ENCODE results near the gene LRMDA.

The LRMDA gene

DNA sequence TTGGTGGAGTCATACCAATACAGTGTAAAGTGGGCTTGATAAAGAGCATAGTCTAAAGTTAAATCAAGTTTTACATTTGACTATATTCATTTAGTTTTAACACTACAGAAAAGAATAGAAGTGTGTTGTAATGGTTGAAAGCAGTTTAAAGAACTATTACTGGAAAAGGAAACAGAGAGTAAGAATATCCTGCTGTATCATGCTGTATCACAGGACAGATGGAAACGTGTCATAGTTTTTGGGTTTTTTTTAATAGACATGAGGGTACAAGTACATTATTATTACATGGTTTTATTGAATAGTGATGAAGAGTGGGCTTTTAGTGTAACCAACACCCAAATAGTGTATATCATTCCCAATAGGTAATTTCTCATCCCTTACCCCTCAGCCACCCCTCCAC is 944.3 kb downstream of the LRMDA start:
- no peak overlapping the region for H3K9ac ChIP-seq (ENCODE audit: low read depth, low read length)
- no peaks in the 10 kb centered on the region for H3K4me1 ChIP-seq (ENCODE audit: insufficient read depth, low read length)
- no peak overlapping the region for H3K4me3 ChIP-seq (ENCODE audit: low read depth in 1 of 2, low read length in 2 of 2)
- no peak for TF ChIP-seq EZH2 (IDR thresholded peaks at IDR 0.05; ENCODE audit: borderline replicate concordance, low read depth, low read length, severe bottlenecking)
- TF ChIP-seq, protein P1, sequence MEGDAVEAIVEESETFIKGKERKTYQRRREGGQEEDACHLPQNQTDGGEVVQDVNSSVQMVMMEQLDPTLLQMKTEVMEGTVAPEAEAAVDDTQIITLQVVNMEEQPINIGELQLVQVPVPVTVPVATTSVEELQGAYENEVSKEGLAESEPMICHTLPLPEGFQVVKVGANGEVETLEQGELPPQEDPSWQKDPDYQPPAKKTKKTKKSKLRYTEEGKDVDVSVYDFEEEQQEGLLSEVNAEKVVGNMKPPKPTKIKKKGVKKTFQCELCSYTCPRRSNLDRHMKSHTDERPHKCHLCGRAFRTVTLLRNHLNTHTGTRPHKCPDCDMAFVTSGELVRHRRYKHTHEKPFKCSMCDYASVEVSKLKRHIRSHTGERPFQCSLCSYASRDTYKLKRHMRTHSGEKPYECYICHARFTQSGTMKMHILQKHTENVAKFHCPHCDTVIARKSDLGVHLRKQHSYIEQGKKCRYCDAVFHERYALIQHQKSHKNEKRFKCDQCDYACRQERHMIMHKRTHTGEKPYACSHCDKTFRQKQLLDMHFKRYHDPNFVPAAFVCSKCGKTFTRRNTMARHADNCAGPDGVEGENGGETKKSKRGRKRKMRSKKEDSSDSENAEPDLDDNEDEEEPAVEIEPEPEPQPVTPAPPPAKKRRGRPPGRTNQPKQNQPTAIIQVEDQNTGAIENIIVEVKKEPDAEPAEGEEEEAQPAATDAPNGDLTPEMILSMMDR (IDR thresholded peaks at IDR 0.05; ENCODE audit: borderline replicate concordance, extremely low read depth, low read length, poor library complexity, severe bottlenecking), result no peak
- H2AFZ ChIP-seq (ENCODE audit: low read depth, low read length), result no peak overlapping the region
- H3K79me2 ChIP-seq (ENCODE audit: insufficient read depth, low read length), result no peaks in the 10 kb centered on the region
- H3K27ac ChIP-seq (ENCODE audit: low read length), result no peak overlapping the region
- no peaks in the 10 kb centered on the region for H3K27me3 ChIP-seq (ENCODE audit: insufficient read depth, low read length, poor library complexity)
- no peaks in the 10 kb centered on the region for H3K36me3 ChIP-seq (ENCODE audit: insufficient read depth, low read length)
- no peaks in the 10 kb centered on the region for H3K9me3 ChIP-seq (ENCODE audit: insufficient read depth, low read length, severe bottlenecking)
- ATAC-seq (ENCODE audit: insufficient read depth, low read depth) (no peak), DNase-seq (no peak)
- no peak overlapping the region for H3K4me2 ChIP-seq (ENCODE audit: insufficient read depth, low read length)
- H4K20me1 ChIP-seq (ENCODE audit: insufficient read depth, low read length), result no peaks in the 10 kb centered on the region

DNA sequence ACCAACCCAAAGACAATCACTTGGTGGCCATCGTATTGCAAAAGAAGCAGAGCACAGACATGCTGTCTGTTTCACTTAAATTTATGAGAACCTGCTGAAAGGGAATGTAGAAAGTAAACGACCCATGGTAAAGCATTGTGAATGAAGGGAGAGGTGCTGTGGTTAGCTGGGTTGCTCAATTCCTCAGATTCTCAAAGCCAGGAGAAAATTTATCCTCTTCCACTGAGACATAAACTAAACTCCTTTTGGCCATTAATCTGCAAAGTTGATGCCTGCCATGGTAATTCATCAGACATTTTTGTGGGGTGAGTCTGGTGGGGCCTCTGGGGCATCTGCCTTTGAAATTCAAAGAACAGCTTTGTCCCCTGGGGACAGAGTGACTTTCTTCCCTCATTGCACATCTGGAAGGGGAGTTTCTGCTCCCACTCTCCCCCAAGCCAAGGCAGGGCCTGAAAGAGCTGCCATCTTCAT is 951.0 kb downstream of the LRMDA start:
- H3K4me2 ChIP-seq (ENCODE audit: insufficient read depth, low read length), result no peak overlapping the region
- H2AFZ ChIP-seq (ENCODE audit: low read depth, low read length), result no peak overlapping the region
- no peak overlapping the region for H3K4me3 ChIP-seq (ENCODE audit: low read depth in 1 of 2, low read length in 2 of 2)
- H3K9ac ChIP-seq (ENCODE audit: low read depth, low read length), result no peak overlapping the region
- H3K36me3 ChIP-seq (ENCODE audit: insufficient read depth, low read length), result no peaks in the 10 kb centered on the region
- no peaks in the 10 kb centered on the region for H3K79me2 ChIP-seq (ENCODE audit: insufficient read depth, low read length)
- DNase-seq, result no peak
- no peak for ATAC-seq (ENCODE audit: insufficient read depth, low read depth)
- H3K9me3 ChIP-seq (ENCODE audit: insufficient read depth, low read length, severe bottlenecking), result no peaks in the 10 kb centered on the region
- TF ChIP-seq, protein P1 (IDR thresholded peaks at IDR 0.05; ENCODE audit: borderline replicate concordance, extremely low read depth, low read length, poor library complexity, severe bottlenecking), result no peak
- no peak for TF ChIP-seq EZH2 (IDR thresholded peaks at IDR 0.05; ENCODE audit: borderline replicate concordance, low read depth, low read length, severe bottlenecking)
- H3K4me1 ChIP-seq (ENCODE audit: insufficient read depth, low read length), result no peaks in the 10 kb centered on the region
- H3K27ac ChIP-seq (ENCODE audit: low read length), result no peak overlapping the region
- no peaks in the 10 kb centered on the region for H3K27me3 ChIP-seq (ENCODE audit: insufficient read depth, low read length, poor library complexity)
- no peaks in the 10 kb centered on the region for H4K20me1 ChIP-seq (ENCODE audit: insufficient read depth, low read length)

DNA sequence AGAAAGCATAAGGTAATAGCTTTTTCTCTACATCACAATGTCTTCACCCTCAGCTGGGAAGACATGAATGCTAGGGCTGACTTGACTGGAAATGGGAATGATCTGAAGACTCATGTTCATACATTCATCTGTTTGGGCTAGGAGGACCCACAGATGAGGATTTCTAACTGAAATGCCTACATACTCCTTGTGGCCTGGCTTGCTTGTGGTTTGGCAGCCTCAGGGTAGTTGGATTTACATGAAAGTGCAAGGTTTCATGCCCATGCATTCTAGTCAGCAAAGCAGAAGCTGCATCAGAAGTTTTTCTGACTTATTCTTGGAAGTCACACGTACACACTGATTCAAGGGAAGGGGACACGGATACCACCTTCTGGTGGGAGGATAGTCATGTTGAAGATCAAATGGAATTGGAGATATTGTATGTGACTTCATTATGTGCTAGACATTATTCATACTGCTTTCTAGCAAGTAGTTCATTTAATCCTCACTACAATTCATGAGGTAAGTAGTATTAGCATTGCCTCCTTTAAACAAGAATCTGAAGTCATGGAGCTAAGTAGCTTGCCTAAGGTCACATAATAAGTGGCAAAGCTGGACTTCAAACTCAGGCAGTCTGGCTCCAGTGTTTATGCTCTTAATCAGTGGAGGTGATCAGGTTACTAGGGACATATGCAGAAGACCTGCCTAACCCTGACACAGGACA is 957.0 kb downstream of the LRMDA start:
- Histone ChIP-seq H3K9me3 (ENCODE audit: insufficient read depth, low read length, severe bottlenecking) (no peaks in the 10 kb centered on the region), H3K27me3 (ENCODE audit: insufficient read depth, low read length, poor library complexity) (no peaks in the 10 kb centered on the region), H3K9ac (ENCODE audit: low read depth, low read length) (no peak overlapping the region), H4K20me1 (ENCODE audit: insufficient read depth, low read length) (no peaks in the 10 kb centered on the region), H3K4me3 (ENCODE audit: low read depth in 1 of 2, low read length in 2 of 2) (no peak overlapping the region), H3K4me2 (ENCODE audit: insufficient read depth, low read length) (no peak overlapping the region), H2AFZ (ENCODE audit: low read depth, low read length) (no peak overlapping the region), H3K36me3 (ENCODE audit: insufficient read depth, low read length) (no peaks in the 10 kb centered on the region), H3K4me1 (ENCODE audit: insufficient read depth, low read length) (no peaks in the 10 kb centered on the region), H3K79me2 (ENCODE audit: insufficient read depth, low read length) (no peaks in the 10 kb centered on the region), H3K27ac (ENCODE audit: low read length) (no peak overlapping the region)
- TF ChIP-seq, protein P1 (IDR thresholded peaks at IDR 0.05; ENCODE audit: borderline replicate concordance, extremely low read depth, low read length, poor library complexity, severe bottlenecking), result no peak
- no peak for TF ChIP-seq EZH2 (IDR thresholded peaks at IDR 0.05; ENCODE audit: borderline replicate concordance, low read depth, low read length, severe bottlenecking)
- DNase-seq (no peak), ATAC-seq (ENCODE audit: insufficient read depth, low read depth) (no peak)

Data from DND-41 (cell line).